ENCODE data around the gene ARPIN. TPM values are rescaled to one million over a fixed set of nuclear protein-coding genes. Genes with fewer than 3 reads are reported as not detected.
"Not testable (repeated sequence)": the region's sequence is repeated elsewhere in the genome, so short reads cannot be mapped to it uniquely, and the experiment has no call there.

ARPIN gene
- total and polyA plus RNA-seq, 2 experiments from 2014 or later: 10.5 to 26.6 TPM

DNA sequence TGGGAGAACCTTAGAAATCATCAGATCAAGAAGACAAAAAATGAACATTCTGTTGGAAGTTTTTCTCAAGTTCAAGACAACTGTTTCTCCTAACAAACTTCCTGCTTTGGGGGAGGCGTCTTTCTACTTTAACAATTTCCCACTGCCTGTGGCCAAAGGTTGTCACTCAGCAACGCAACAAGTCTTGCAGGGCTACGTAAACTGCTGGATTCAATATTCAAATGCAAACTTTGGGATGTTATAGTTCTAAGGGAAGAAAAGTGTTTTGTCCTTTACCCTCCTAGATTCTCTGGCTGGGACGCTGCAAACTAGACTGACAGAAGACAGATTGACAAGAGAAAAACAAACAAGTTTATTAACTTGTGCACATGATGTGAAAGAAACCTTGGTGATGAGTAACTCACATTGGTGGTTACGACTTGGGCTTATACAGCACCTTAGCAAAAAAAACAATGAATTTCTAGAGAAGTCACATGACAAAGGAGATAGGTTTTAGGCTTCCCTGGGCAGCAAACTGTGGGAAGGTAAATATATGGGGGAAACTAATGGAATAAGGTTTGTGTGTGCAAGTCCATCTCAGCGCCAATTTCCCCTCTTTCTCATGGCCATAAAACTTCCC lies 34.0 kb upstream of the ARPIN start:
- H3K4me3 ChIP-seq: no peak overlapping the region
- TF ChIP-seq, protein P1, sequence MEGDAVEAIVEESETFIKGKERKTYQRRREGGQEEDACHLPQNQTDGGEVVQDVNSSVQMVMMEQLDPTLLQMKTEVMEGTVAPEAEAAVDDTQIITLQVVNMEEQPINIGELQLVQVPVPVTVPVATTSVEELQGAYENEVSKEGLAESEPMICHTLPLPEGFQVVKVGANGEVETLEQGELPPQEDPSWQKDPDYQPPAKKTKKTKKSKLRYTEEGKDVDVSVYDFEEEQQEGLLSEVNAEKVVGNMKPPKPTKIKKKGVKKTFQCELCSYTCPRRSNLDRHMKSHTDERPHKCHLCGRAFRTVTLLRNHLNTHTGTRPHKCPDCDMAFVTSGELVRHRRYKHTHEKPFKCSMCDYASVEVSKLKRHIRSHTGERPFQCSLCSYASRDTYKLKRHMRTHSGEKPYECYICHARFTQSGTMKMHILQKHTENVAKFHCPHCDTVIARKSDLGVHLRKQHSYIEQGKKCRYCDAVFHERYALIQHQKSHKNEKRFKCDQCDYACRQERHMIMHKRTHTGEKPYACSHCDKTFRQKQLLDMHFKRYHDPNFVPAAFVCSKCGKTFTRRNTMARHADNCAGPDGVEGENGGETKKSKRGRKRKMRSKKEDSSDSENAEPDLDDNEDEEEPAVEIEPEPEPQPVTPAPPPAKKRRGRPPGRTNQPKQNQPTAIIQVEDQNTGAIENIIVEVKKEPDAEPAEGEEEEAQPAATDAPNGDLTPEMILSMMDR (IDR thresholded peaks at IDR 0.05; ENCODE audit: low read depth, low read length): no peak
- no peaks in the 10 kb centered on the region for H3K9me3 ChIP-seq (ENCODE audit: low read depth)
- H3K4me1 ChIP-seq (ENCODE audit: low read depth): no peaks in the 10 kb centered on the region
- no peak overlapping the region for H3K27ac ChIP-seq
- H3K36me3 ChIP-seq: no peaks in the 10 kb centered on the region
- H3K27me3 ChIP-seq: no peaks in the 10 kb centered on the region
- DNase-seq (ENCODE audit: low read depth in 1 of 2, low spot score in 1 of 2): no peak

DNA sequence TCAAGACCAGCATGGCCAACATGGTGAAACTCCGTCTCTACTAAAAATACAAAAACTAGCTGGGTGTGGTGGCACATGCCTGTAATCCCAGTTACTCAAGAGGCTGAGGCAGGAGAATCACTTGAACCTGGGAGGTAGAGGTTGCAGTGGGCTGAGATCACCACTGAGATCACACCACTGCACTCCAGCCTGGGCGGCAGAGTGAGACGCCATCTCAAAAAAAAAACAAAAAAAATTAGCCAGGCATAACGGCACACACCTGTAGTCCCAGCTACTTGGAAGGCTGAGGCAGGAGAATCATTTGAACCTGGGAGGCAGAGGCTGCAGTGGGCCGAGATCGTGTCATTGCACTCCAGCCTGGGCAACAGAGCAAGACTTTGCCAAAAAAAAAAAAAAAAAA lies 31.0 kb upstream of the ARPIN start:
- H3K4me3 ChIP-seq; H3K4me1 ChIP-seq (ENCODE audit: low read depth); H3K36me3 ChIP-seq; H3K9me3 ChIP-seq (ENCODE audit: low read depth); H3K27me3 ChIP-seq; DNase-seq (ENCODE audit: low read depth in 1 of 2, low spot score in 1 of 2); H3K27ac ChIP-seq: not testable (repeated sequence)

DNA sequence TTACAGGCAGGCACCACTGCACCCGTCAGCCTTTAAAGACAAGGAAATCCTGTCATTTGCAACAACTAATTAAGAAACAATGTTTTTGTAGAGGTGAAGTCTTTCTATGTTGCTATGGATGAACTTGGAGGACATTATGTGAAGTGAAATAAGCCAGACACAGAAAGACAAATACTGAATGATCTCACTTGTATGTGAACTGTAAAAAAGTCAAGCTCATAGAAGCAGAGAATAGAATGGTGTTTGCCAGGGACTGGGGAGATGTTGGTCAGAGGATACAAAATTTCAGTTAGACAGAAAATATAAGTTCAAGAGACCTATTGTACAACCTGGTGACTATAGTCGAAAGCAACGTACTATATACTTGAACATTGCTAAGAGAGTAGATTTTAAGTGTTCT lies 27.2 kb upstream of the ARPIN start:
- no peaks in the 10 kb centered on the region for H3K36me3 ChIP-seq
- H3K27me3 ChIP-seq: no peaks in the 10 kb centered on the region
- H3K9me3 ChIP-seq (ENCODE audit: low read depth): no peaks in the 10 kb centered on the region
- no peak overlapping the region for H3K27ac ChIP-seq
- TF ChIP-seq, protein P1 (IDR thresholded peaks at IDR 0.05; ENCODE audit: low read depth, low read length): no peak
- H3K4me3 ChIP-seq: no peak overlapping the region
- H3K4me1 ChIP-seq (ENCODE audit: low read depth): no peaks in the 10 kb centered on the region
- DNase-seq (ENCODE audit: low read depth in 1 of 2, low spot score in 1 of 2): no peak

DNA sequence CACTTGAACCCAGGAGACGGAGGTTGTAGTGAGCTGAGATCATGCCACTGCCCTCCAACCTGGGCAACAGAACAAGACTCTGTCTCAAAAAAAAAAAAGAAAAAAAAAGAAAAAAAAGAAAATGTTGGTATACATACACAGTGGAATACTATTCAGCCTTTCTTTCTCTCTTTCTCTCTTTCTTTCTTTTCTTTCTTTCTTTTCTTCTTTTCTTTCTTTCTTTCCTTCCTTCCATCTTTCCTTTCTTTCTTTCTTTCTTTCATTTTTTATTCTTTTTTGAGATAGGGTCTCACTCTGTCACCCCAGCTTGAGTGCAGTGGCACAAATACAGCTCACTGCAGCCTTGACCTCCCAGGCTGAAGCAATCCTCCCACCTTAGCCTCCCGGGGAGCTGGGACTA lies 26.6 kb upstream of the ARPIN start:
- not testable (repeated sequence) for H3K27me3 ChIP-seq; H3K4me3 ChIP-seq; H3K4me1 ChIP-seq (ENCODE audit: low read depth); DNase-seq (ENCODE audit: low read depth in 1 of 2, low spot score in 1 of 2); H3K9me3 ChIP-seq (ENCODE audit: low read depth); H3K36me3 ChIP-seq; H3K27ac ChIP-seq

DNA sequence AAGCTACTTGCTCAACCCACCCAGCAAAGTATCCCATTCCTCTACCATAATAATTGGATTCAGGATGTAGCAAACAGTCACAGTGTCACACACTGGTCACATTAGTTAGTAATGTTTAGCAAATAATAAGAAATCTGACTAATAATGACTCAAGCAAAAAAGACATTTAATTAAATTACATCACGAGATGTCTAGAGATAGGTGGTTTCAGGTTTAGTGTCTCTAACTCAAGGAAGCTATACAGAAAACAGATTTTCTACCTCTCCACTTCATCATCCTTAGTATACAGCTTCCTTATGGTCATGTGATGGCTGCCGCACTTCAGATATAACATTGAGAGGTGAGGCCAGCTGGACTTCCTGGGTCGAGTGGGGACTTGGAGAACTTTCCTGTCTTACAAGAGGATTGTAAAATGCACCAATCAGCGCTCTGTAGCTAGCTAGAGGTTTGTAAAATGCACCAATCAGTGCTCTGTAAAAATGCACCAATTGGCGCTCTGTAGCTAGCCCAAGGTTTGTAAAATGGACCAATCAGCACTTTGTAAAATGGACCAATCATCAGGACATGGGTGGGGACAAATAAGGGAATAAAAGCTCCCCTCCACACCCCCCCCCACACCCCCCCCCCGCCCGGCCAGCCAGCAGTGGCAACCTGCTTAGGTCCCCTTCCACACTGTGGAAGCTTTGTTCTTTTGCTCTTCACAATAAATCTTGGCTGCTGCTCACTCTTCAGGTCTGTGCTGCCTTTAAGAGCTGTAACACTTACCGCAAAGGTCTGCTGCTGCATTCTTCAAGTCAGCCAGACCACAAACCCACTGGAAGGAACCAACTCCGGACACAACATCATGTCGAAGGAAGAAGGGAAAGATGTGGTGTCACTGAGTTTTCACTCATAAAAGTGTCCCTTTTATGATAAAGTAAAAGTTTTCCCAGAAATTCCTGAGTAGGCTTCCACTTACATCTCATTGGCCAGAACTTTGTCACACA lies 24.9 kb upstream of the ARPIN start:
- TF ChIP-seq, protein P1 (IDR thresholded peaks at IDR 0.05; ENCODE audit: low read depth, low read length): no peak
- Histone ChIP-seq H3K36me3 (no peaks in the 10 kb centered on the region), H3K9me3 (ENCODE audit: low read depth) (no peaks in the 10 kb centered on the region), H3K27ac (no peak overlapping the region), H3K4me3 (no peak overlapping the region), H3K27me3 (no peaks in the 10 kb centered on the region), H3K4me1 (ENCODE audit: low read depth) (no peaks in the 10 kb centered on the region)
- DNase-seq (ENCODE audit: low read depth in 1 of 2, low spot score in 1 of 2): no peak

DNA sequence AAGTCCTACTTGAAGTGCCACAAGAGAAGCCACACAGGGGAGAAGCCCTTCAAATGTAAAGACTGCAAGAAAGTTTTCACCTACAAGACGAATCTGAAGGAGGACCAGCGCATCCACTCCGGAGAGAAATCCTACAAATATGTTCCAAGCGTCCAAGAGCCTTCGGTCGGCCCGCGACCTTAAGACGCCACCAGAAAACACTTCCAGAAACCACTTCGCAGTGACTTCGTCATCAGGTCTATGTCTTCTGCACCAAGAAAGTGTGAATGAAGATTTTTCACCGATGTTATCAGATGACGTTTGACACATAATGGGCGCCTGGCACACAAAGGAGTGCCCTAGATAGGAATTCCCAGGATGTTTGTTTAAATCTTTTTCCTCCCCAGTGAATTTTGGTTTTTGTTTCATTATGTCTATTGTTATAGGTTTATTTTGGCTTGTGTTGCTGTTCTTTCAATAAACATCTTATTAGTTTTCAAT lies 24.1 kb upstream of the ARPIN start:
- Histone ChIP-seq H3K9me3 (ENCODE audit: low read depth) (no peaks in the 10 kb centered on the region), H3K4me1 (ENCODE audit: low read depth) (no peaks in the 10 kb centered on the region), H3K27ac (no peak overlapping the region), H3K36me3 (no peaks in the 10 kb centered on the region), H3K4me3 (no peak overlapping the region), H3K27me3 (no peaks in the 10 kb centered on the region)
- TF ChIP-seq, protein P1 (IDR thresholded peaks at IDR 0.05; ENCODE audit: low read depth, low read length): no peak
- DNase-seq (ENCODE audit: low read depth in 1 of 2, low spot score in 1 of 2): no peak

Data from cardiac muscle cell (in vitro differentiated cells and primary cell).